K562 (cell line): ENCODE measurements around the gene ANKRD31. TPM values are rescaled to one million over a fixed set of nuclear protein-coding genes. Genes with fewer than 3 reads are reported as not detected.

Source experiments
- ATAC-seq: fragments of 200-7000 bp; cut with Tn5 transposase; 3 replicates; pipeline ENCODE4 v1.9.1; 2020; ENCODE audit warnings: moderate library complexity
- BruUV-seq: library from RNA; stranded (reverse); fragments of 400-500 nt; replicated peaks from 2 replicates; lab custom pipeline; 2021; lab: Mats Ljungman, UMichigan
- CTCF ChIA-PET: fragments of 300-600 bp; formaldehyde crosslinking; extraction: SDS; loops from one replicate; lab custom pipeline; 2021; ENCODE audit warnings: low intra/inter-chr PET ratio; lab: Yijun Ruan, JAX
- POLR2A ChIA-PET: fragments of 300-600, 350-650 bp; sonication (Branson Sonifier 250); formaldehyde crosslinking; extraction: SDS; loops from one replicate; lab custom pipeline; 2021; ENCODE audit warnings: antibody characterized with exemption, inconsistent platforms; lab: Yijun Ruan, JAX
- DNase-seq, 4 experiments: peaks; one replicate each; pipeline versions ENCODE4 v3.0.0 to v3.0.0-alpha.2; 2011 to 2018; ENCODE audit warnings: low spot score in 3 of 4, mixed read lengths in 3 of 4; ENCODE audit errors: extremely low read depth in 1 of 4
- FAIRE-seq: peaks from 2 replicates; lab custom pipeline; 2011; peaks lifted over from hg19 to GRCh38; lab: Jason Lieb, UNC
- H2AFZ ChIP-seq: 2 replicates; pipeline ENCODE4 v1.6.0; 2011; ENCODE audit warnings: low read depth, low read length, control low read depth, inconsistent platforms
- H3K27ac ChIP-seq: fragments of 200-600 bp; 3 replicates; pipeline ENCODE4 v1.8.0; 2011; ENCODE audit warnings: low read depth, mild to moderate bottlenecking, control low read depth, inconsistent platforms, low read length, moderate library complexity, mixed read lengths; ENCODE audit errors: extremely low read depth
- H3K27me3 ChIP-seq, 2 experiments: fragments of 300-600 bp in 1 of 2; 2 replicates in 1 of 2; 3 replicates in 1 of 2; pipeline versions ENCODE4 v1.6.0 to v1.8.0; 2011; ENCODE audit warnings: inconsistent platforms in 2 of 2, low read length in 2 of 2, mild to moderate bottlenecking in 1 of 2, mixed read lengths in 1 of 2, moderate library complexity in 1 of 2; ENCODE audit not compliant: control insufficient read depth in 2 of 2, insufficient read depth in 2 of 2
- H3K36me3 ChIP-seq: fragments of 300-600 bp; 3 replicates; pipeline ENCODE4 v1.8.0; 2011; ENCODE audit warnings: mild to moderate bottlenecking, low read length, inconsistent platforms; ENCODE audit not compliant: control insufficient read depth, insufficient read depth
- H3K4me1 ChIP-seq, 2 experiments: fragments of 200-600 bp in 1 of 2; replicated peaks in 1 of 2; 2 replicates in 1 of 2; 3 replicates in 1 of 2; pipeline versions ENCODE4 v1.5.1 to v1.8.0; 2011; ENCODE audit warnings: inconsistent platforms in 2 of 2, low read length in 2 of 2, mild to moderate bottlenecking in 1 of 2, mixed read lengths in 1 of 2, moderate library complexity in 1 of 2; ENCODE audit not compliant: control insufficient read depth in 2 of 2, insufficient read depth in 2 of 2
- H3K4me2 ChIP-seq: 2 replicates; pipeline ENCODE4 v1.6.1; 2011; ENCODE audit warnings: low read length, control low read depth, inconsistent platforms, mixed read lengths; ENCODE audit not compliant: insufficient read depth
- H3K4me3 ChIP-seq: fragments of 200-600 bp; sonication (generic), shearing (Covaris generic); 2 replicates; pipeline ENCODE4 v1.5.1; 2016; ENCODE audit warnings: control low read depth, inconsistent platforms
- H3K79me2 ChIP-seq: fragments of 200-600 bp; 3 replicates; pipeline ENCODE4 v1.8.0; 2011; ENCODE audit warnings: low read length, inconsistent platforms; ENCODE audit not compliant: control insufficient read depth, insufficient read depth
- H3K9ac ChIP-seq, 2 experiments: 2 replicates each; pipeline versions ENCODE4 v1.6.0 to v1.6.1; 2011; ENCODE audit warnings: low read depth in 2 of 2, low read length in 2 of 2, control low read depth in 1 of 2, inconsistent platforms in 1 of 2, mild to moderate bottlenecking in 1 of 2, mixed read lengths in 1 of 2; ENCODE audit not compliant: insufficient read depth in 1 of 2
- H3K9me1 ChIP-seq: one replicate; pipeline ENCODE4 v1.6.0; 2011; ENCODE audit warnings: inconsistent platforms, mild to moderate bottlenecking, low read length, moderate library complexity; ENCODE audit not compliant: control insufficient read depth, insufficient read depth
- H3K9me3 ChIP-seq: replicated peaks from 2 replicates; pipeline ENCODE4 v1.5.1; 2011; ENCODE audit warnings: low read depth, low read length, inconsistent platforms; ENCODE audit not compliant: control insufficient read depth, insufficient read depth
- H4K20me1 ChIP-seq: replicated peaks from 2 replicates; pipeline ENCODE4 v1.6.1; 2011; ENCODE audit warnings: low read length, inconsistent platforms, mixed read lengths; ENCODE audit not compliant: control insufficient read depth, insufficient read depth
- CREM ChIP-seq: IDR thresholded peaks from 2 replicates; pipeline ENCODE4 v1.6.1; 2014; ENCODE audit warnings: antibody characterized with exemption, low read depth
- CUX1 ChIP-seq: fragments of 200-800 bp; sonication (Bioruptor generic); IDR thresholded peaks from 2 replicates; pipeline ENCODE4 v1.6.1; 2016; ENCODE audit warnings: missing genetic modification characterization, missing compliant biosample characterization
- FIP1L1 ChIP-seq: fragments of 200-400 bp; formaldehyde crosslinking; IDR thresholded peaks from 2 replicates; pipeline ENCODE4 v1.6.1; 2018; ENCODE audit warnings: mild to moderate bottlenecking, low read depth, low read length; ENCODE audit not compliant: poor library complexity, severe bottlenecking
- HMGN3 ChIP-seq: IDR thresholded peaks from 2 replicates; pipeline ENCODE4 v1.6.1; 2011; ENCODE audit warnings: borderline replicate concordance, low read depth, mild to moderate bottlenecking, mixed read lengths, low read length; ENCODE audit not compliant: insufficient read length; ENCODE audit errors: extremely low read depth
- NUFIP1 ChIP-seq: fragments of 450-650 bp; IDR thresholded peaks from 2 replicates; pipeline ENCODE4 v1.6.1; 2018; ENCODE audit not compliant: partially characterized antibody
- PATZ1 ChIP-seq: fragments of 250-450 bp; sonication (Bioruptor Pico); IDR thresholded peaks from 2 replicates; pipeline ENCODE4 v1.5.0; 2020; ENCODE audit warnings: mild to moderate bottlenecking, borderline replicate concordance
- SNRNP70 ChIP-seq: fragments of 200-400 bp; formaldehyde crosslinking; optimal IDR thresholded peaks from 2 replicates; pipeline ENCODE3; 2017; ENCODE audit warnings: low read depth, low read length
- SRF ChIP-seq, 2 experiments: fragments of 250-450, 450-650 bp in 1 of 2; sonication (Bioruptor Pico) in 1 of 2; sonication (generic) in 1 of 2; formaldehyde crosslinking; IDR thresholded peaks; 2 replicates each; pipeline versions ENCODE4 v1.5.0 to v1.5.1; 2020 to 2022; ENCODE audit warnings: mild to moderate bottlenecking in 1 of 2, missing genetic modification reagents in 1 of 2
- SRSF9 ChIP-seq: fragments of 200-400 bp; formaldehyde crosslinking; IDR thresholded peaks from 2 replicates; pipeline ENCODE4 v1.6.1; 2017; ENCODE audit warnings: low read depth, low read length, borderline replicate concordance
- ZBTB26 ChIP-seq: fragments of 450-650 bp; formaldehyde crosslinking; IDR thresholded peaks from 2 replicates; pipeline ENCODE4 v1.4.0; 2022; ENCODE audit warnings: missing genetic modification characterization
- ZBTB43 ChIP-seq: sonication (generic); formaldehyde crosslinking; IDR thresholded peaks from 2 replicates; pipeline ENCODE4 v1.8.0; 2023; ENCODE audit warnings: mild to moderate bottlenecking, missing genetic modification reagents
- ZNF24 ChIP-seq: fragments of 450-650 bp; IDR thresholded peaks from 2 replicates; pipeline ENCODE4 v1.6.1; 2016
- WGBS: fragments of 100-300 bp; shearing (Covaris generic); methylation state at CpG from one replicate; pipeline ENCODE4 v1.1.6; 2016; ENCODE audit warnings: low coverage, mixed read lengths; ENCODE audit not compliant: insufficient coverage; ENCODE audit errors: missing lambda C conversion rate; 5-methylcytosine and 5-hydroxymethylcytosine counted together
- in situ Hi-C: fragments of 300-500 bp; cut with MboI; formaldehyde crosslinking; loops from 4 replicates; pipeline ENCODE4 v1.15.0; 2018; ENCODE audit warnings: inconsistent platforms, mixed read lengths
- intact Hi-C: fragments of 100-400 bp; cut with micrococcal nuclease; formaldehyde crosslinking; loops from 2 replicates; pipeline ENCODE4 v1.14.2; 2022
- polyA plus RNA-seq, 8 experiments: library from polyadenylated mRNA; depleted of rRNA in 4 of 8; stranded (reverse) in 5 of 8; unstranded in 3 of 8; fragments of >200 nt; fragmentation: Nextera tagmentation in 2 of 8; fragmentation: Illumina TruSeq in 1 of 8; extraction: Ambion mirVana in 2 of 8; extraction: Trizol in 1 of 8; gene quantifications; 2 replicates each; pipeline versions ENCODE4 v1.2.1 to v1.2.3, GENCODE V29; 2011 to 2014; ENCODE audit warnings: inconsistent platforms in 1 of 8, missing spikeins in 1 of 8
- total RNA-seq, 7 experiments: library from RNA; depleted of rRNA in 6 of 7; stranded (reverse); fragments of >200 nt in 6 of 7; fragmentation: Illumina TruSeq in 2 of 7; extraction: Trizol in 2 of 7; gene quantifications; 2 replicates each; pipeline versions ENCODE4 v1.2.1 to v1.2.3, GENCODE V29; 2011 to 2021; ENCODE audit warnings: low replicate concordance in 1 of 7

The ANKRD31 gene
- total and polyA plus RNA-seq, 9 of the 15 experiments (the other 6 are each of a cell fraction or from before 2014, with no cell fraction given): under 0.01 to 0.11 (median 0.05) TPM; not detected in 1

- peaks cover 0 to 13% of the 10 kb centered on the region in 2 experiments; a peak in 2 of 5 replicates for H3K4me1 ChIP-seq
- ChIA-PET CTCF (no interaction called here), POLR2A (no interaction called here)
- no peak overlapping the region for H3K4me2 ChIP-seq
- WGBS: 0% methylated on average over 2 of the region's 2 CpGs
- H3K9me3 ChIP-seq: no peaks in the 10 kb centered on the region
- no peaks in the 10 kb centered on the region for H3K79me2 ChIP-seq
- no TSS peak for BruUV-seq
- no peak overlapping the region for H3K27ac ChIP-seq
- ATAC-seq: no peak
- no peaks in the 10 kb centered on the region for H3K36me3 ChIP-seq
- H3K9ac ChIP-seq: no peak overlapping the region
- FAIRE-seq: no peak
- H3K9me1 ChIP-seq: no peaks in the 10 kb centered on the region
- in situ Hi-C loops (no loop called here), intact Hi-C loops (no loop called here)
- H4K20me1 ChIP-seq: no peaks in the 10 kb centered on the region
- no peak for DNase-seq
- H3K4me3 ChIP-seq: no peak overlapping the region
- no peak overlapping the region for H2AFZ ChIP-seq
- peaks cover 12 to 25% of the 10 kb centered on the region in 2 experiments for H3K27me3 ChIP-seq
- no peak for TF ChIP-seq SNRNP70
- TF ChIP-seq PATZ1 (CRISPR knock-in tag): no peak
- no peak for TF ChIP-seq ZNF24
- TF ChIP-seq NUFIP1: no peak
- TF ChIP-seq SRSF9: no peak
- no peak for TF ChIP-seq SRF (CRISPR knock-in tag; IDR thresholded peaks at IDR 0.05)
- TF ChIP-seq ZBTB43 (CRISPR knock-in tag): no peak
- TF ChIP-seq CREM: no peak
- TF ChIP-seq ZBTB26: no peak
- no peak for TF ChIP-seq FIP1L1
- TF ChIP-seq HMGN3: no peak
- TF ChIP-seq CUX1 (CRISPR knock-in tag): no peak
Measured at GRCh38 chr5:75057561-75057960, 179.1 kb downstream of the ANKRD31 start.
